Measurements from ENCODE around the gene EXOC1.

DNA sequence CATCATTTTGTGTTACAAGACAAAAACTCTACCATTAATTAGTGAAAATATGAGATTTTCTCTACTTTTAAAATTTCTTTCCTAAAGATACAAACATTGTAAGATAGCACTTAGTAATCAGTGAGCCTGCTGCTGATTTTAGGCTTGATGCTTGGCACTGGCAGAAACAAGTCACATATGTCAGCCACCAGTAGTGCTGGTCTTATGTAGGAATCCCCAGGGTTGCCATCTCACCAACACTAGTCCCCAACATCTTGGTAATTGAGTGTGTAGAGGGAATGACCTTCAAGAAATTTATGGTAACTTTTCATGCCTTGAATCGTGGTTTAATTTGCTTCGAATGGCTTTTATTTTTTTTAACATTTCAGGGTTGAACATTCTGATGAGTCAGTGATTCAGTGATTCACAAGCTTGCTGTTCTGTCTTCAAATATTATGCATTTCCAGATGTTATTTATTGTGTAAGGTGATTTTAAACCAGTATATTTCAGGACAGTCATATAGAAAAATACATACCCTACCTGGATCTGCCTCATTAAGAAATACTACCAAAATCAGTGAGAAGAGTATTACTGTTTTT, 11.9 kb downstream of the EXOC1 start:
- TF ChIP-seq, protein P1, sequence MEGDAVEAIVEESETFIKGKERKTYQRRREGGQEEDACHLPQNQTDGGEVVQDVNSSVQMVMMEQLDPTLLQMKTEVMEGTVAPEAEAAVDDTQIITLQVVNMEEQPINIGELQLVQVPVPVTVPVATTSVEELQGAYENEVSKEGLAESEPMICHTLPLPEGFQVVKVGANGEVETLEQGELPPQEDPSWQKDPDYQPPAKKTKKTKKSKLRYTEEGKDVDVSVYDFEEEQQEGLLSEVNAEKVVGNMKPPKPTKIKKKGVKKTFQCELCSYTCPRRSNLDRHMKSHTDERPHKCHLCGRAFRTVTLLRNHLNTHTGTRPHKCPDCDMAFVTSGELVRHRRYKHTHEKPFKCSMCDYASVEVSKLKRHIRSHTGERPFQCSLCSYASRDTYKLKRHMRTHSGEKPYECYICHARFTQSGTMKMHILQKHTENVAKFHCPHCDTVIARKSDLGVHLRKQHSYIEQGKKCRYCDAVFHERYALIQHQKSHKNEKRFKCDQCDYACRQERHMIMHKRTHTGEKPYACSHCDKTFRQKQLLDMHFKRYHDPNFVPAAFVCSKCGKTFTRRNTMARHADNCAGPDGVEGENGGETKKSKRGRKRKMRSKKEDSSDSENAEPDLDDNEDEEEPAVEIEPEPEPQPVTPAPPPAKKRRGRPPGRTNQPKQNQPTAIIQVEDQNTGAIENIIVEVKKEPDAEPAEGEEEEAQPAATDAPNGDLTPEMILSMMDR (IDR thresholded peaks at IDR 0.05; ENCODE audit: low read depth, low read length, poor library complexity, severe bottlenecking) = no peak
- TF ChIP-seq EZH2phosphoT487 (IDR thresholded peaks at IDR 0.05; ENCODE audit: borderline replicate concordance, low read length) = no peak
